K562 (cell line): Measurements from ENCODE around the gene NPIPB2. TPM values are rescaled to one million over a fixed set of nuclear protein-coding genes. Genes with fewer than 3 reads are reported as not detected.
"Not testable (repeated sequence)": the region's sequence is repeated elsewhere in the genome, so short reads cannot be mapped to it uniquely, and the experiment has no call there.

ENCODE experiments used
- ATAC-seq: fragments of 200-7000 bp; cut with Tn5 transposase; 3 replicates; pipeline ENCODE4 v1.9.1; 2020; ENCODE audit warnings: moderate library complexity
- BruUV-seq: library from RNA; stranded (reverse); fragments of 400-500 nt; replicated peaks from 2 replicates; lab custom pipeline; 2021; lab: Mats Ljungman, UMichigan
- CTCF ChIA-PET: fragments of 300-600 bp; formaldehyde crosslinking; extraction: SDS; loops from one replicate; lab custom pipeline; 2021; ENCODE audit warnings: low intra/inter-chr PET ratio; lab: Yijun Ruan, JAX
- POLR2A ChIA-PET: fragments of 300-600, 350-650 bp; sonication (Branson Sonifier 250); formaldehyde crosslinking; extraction: SDS; loops from one replicate; lab custom pipeline; 2021; ENCODE audit warnings: antibody characterized with exemption, inconsistent platforms; lab: Yijun Ruan, JAX
- DNase-seq, 4 experiments: peaks; one replicate each; pipeline versions ENCODE4 v3.0.0 to v3.0.0-alpha.2; 2011 to 2018; ENCODE audit warnings: low spot score in 3 of 4, mixed read lengths in 3 of 4; ENCODE audit errors: extremely low read depth in 1 of 4
- FAIRE-seq: peaks from 2 replicates; lab custom pipeline; 2011; peaks lifted over from hg19 to GRCh38; lab: Jason Lieb, UNC
- H2AFZ ChIP-seq: 2 replicates; pipeline ENCODE4 v1.6.0; 2011; ENCODE audit warnings: low read depth, low read length, control low read depth, inconsistent platforms
- H3K27ac ChIP-seq: fragments of 200-600 bp; 3 replicates; pipeline ENCODE4 v1.8.0; 2011; ENCODE audit warnings: low read depth, mild to moderate bottlenecking, control low read depth, inconsistent platforms, low read length, moderate library complexity, mixed read lengths; ENCODE audit errors: extremely low read depth
- H3K27me3 ChIP-seq, 2 experiments: fragments of 300-600 bp in 1 of 2; 2 replicates in 1 of 2; 3 replicates in 1 of 2; pipeline versions ENCODE4 v1.6.0 to v1.8.0; 2011; ENCODE audit warnings: inconsistent platforms in 2 of 2, low read length in 2 of 2, mild to moderate bottlenecking in 1 of 2, mixed read lengths in 1 of 2, moderate library complexity in 1 of 2; ENCODE audit not compliant: control insufficient read depth in 2 of 2, insufficient read depth in 2 of 2
- H3K36me3 ChIP-seq: fragments of 300-600 bp; 3 replicates; pipeline ENCODE4 v1.8.0; 2011; ENCODE audit warnings: mild to moderate bottlenecking, low read length, inconsistent platforms; ENCODE audit not compliant: control insufficient read depth, insufficient read depth
- H3K4me1 ChIP-seq, 2 experiments: fragments of 200-600 bp in 1 of 2; replicated peaks in 1 of 2; 2 replicates in 1 of 2; 3 replicates in 1 of 2; pipeline versions ENCODE4 v1.5.1 to v1.8.0; 2011; ENCODE audit warnings: inconsistent platforms in 2 of 2, low read length in 2 of 2, mild to moderate bottlenecking in 1 of 2, mixed read lengths in 1 of 2, moderate library complexity in 1 of 2; ENCODE audit not compliant: control insufficient read depth in 2 of 2, insufficient read depth in 2 of 2
- H3K4me2 ChIP-seq: 2 replicates; pipeline ENCODE4 v1.6.1; 2011; ENCODE audit warnings: low read length, control low read depth, inconsistent platforms, mixed read lengths; ENCODE audit not compliant: insufficient read depth
- H3K4me3 ChIP-seq: fragments of 200-600 bp; sonication (generic), shearing (Covaris generic); 2 replicates; pipeline ENCODE4 v1.5.1; 2016; ENCODE audit warnings: control low read depth, inconsistent platforms
- H3K79me2 ChIP-seq: fragments of 200-600 bp; 3 replicates; pipeline ENCODE4 v1.8.0; 2011; ENCODE audit warnings: low read length, inconsistent platforms; ENCODE audit not compliant: control insufficient read depth, insufficient read depth
- H3K9ac ChIP-seq, 2 experiments: 2 replicates each; pipeline versions ENCODE4 v1.6.0 to v1.6.1; 2011; ENCODE audit warnings: low read depth in 2 of 2, low read length in 2 of 2, control low read depth in 1 of 2, inconsistent platforms in 1 of 2, mild to moderate bottlenecking in 1 of 2, mixed read lengths in 1 of 2; ENCODE audit not compliant: insufficient read depth in 1 of 2
- H3K9me1 ChIP-seq: one replicate; pipeline ENCODE4 v1.6.0; 2011; ENCODE audit warnings: inconsistent platforms, mild to moderate bottlenecking, low read length, moderate library complexity; ENCODE audit not compliant: control insufficient read depth, insufficient read depth
- H3K9me3 ChIP-seq: replicated peaks from 2 replicates; pipeline ENCODE4 v1.5.1; 2011; ENCODE audit warnings: low read depth, low read length, inconsistent platforms; ENCODE audit not compliant: control insufficient read depth, insufficient read depth
- H4K20me1 ChIP-seq: replicated peaks from 2 replicates; pipeline ENCODE4 v1.6.1; 2011; ENCODE audit warnings: low read length, inconsistent platforms, mixed read lengths; ENCODE audit not compliant: control insufficient read depth, insufficient read depth
- DPF2 ChIP-seq: fragments of 450-650 bp; IDR thresholded peaks from 2 replicates; pipeline ENCODE4 v1.6.1; 2016
- FIP1L1 ChIP-seq: fragments of 200-400 bp; formaldehyde crosslinking; IDR thresholded peaks from 2 replicates; pipeline ENCODE4 v1.6.1; 2018; ENCODE audit warnings: mild to moderate bottlenecking, low read depth, low read length; ENCODE audit not compliant: poor library complexity, severe bottlenecking
- NFIC ChIP-seq: fragments of 450-650 bp; IDR thresholded peaks from 2 replicates; pipeline ENCODE4 v1.6.1; 2017; ENCODE audit warnings: mild to moderate bottlenecking, inconsistent platforms
- PYGO2 ChIP-seq: fragments of 450-650 bp; IDR thresholded peaks from 2 replicates; pipeline ENCODE4 v1.6.1; 2016; ENCODE audit warnings: mild to moderate bottlenecking, missing genetic modification characterization, moderate library complexity, missing compliant biosample characterization
- RFX7 ChIP-seq: fragments of 250-450 bp; sonication (Bioruptor Pico); IDR thresholded peaks from 2 replicates; pipeline ENCODE4 v1.5.1; 2021; ENCODE audit warnings: mild to moderate bottlenecking
- WGBS: fragments of 100-300 bp; shearing (Covaris generic); methylation state at CpG from one replicate; pipeline ENCODE4 v1.1.6; 2016; ENCODE audit warnings: low coverage, mixed read lengths; ENCODE audit not compliant: insufficient coverage; ENCODE audit errors: missing lambda C conversion rate; 5-methylcytosine and 5-hydroxymethylcytosine counted together
- in situ Hi-C: fragments of 300-500 bp; cut with MboI; formaldehyde crosslinking; loops from 4 replicates; pipeline ENCODE4 v1.15.0; 2018; ENCODE audit warnings: inconsistent platforms, mixed read lengths
- intact Hi-C: fragments of 100-400 bp; cut with micrococcal nuclease; formaldehyde crosslinking; loops from 2 replicates; pipeline ENCODE4 v1.14.2; 2022
- polyA plus RNA-seq, 8 experiments: library from polyadenylated mRNA; depleted of rRNA in 4 of 8; stranded (reverse) in 5 of 8; unstranded in 3 of 8; fragments of >200 nt; fragmentation: Nextera tagmentation in 2 of 8; fragmentation: Illumina TruSeq in 1 of 8; extraction: Ambion mirVana in 2 of 8; extraction: Trizol in 1 of 8; gene quantifications; 2 replicates each; pipeline versions ENCODE4 v1.2.1 to v1.2.3, GENCODE V29; 2011 to 2014; ENCODE audit warnings: inconsistent platforms in 1 of 8, missing spikeins in 1 of 8
- total RNA-seq, 7 experiments: library from RNA; depleted of rRNA in 6 of 7; stranded (reverse); fragments of >200 nt in 6 of 7; fragmentation: Illumina TruSeq in 2 of 7; extraction: Trizol in 2 of 7; gene quantifications; 2 replicates each; pipeline versions ENCODE4 v1.2.1 to v1.2.3, GENCODE V29; 2011 to 2021; ENCODE audit warnings: low replicate concordance in 1 of 7
- TF ChIP-seq, protein P1 (sequence below): sonication (generic); formaldehyde crosslinking; IDR thresholded peaks from 2 replicates; pipeline ENCODE4 v1.8.1; 2023; ENCODE audit warnings: mild to moderate bottlenecking, missing genetic modification reagents

The NPIPB2 gene
- total and polyA plus RNA-seq, 9 of the 15 experiments (the other 6 are each of a cell fraction or from before 2014, with no cell fraction given): 0.21 to 2.9 (median 1.6) TPM; not detected in 1

- H2AFZ ChIP-seq, H3K9me1 ChIP-seq, H3K9me3 ChIP-seq, H3K27me3 ChIP-seq, H3K36me3 ChIP-seq, H3K27ac ChIP-seq, in situ Hi-C loops, H3K4me1 ChIP-seq, CTCF ChIA-PET, H3K9ac ChIP-seq, H4K20me1 ChIP-seq, DNase-seq, FAIRE-seq, intact Hi-C loops, H3K79me2 ChIP-seq, POLR2A ChIA-PET, H3K4me2 ChIP-seq, BruUV-seq, H3K4me3 ChIP-seq, ATAC-seq: not testable (repeated sequence)
- peak; percentile 71 for TF ChIP-seq NFIC
- WGBS: 46% methylated on average over 10 of the region's 10 CpGs
These were observed 17.8 kb downstream of the NPIPB2 start for GRCh38 chr16:11924046-11924445.

- Histone ChIP-seq H3K9me1 (no peaks in the 10 kb centered on the region), H3K4me1 (peaks cover 12 to 16% of the 10 kb centered on the region in 2 experiments; a peak in 4 of 5 replicates), H3K9me3 (no peaks in the 10 kb centered on the region), H4K20me1 (peaks cover 27% of the 10 kb centered on the region), H3K27ac (peak overlapping the region; percentile 71), H3K9ac (peak overlapping the region; percentile 59 to 72; a peak in 3 of 4 replicates), H3K36me3 (peaks cover 27% of the 10 kb centered on the region), H3K4me3 (peak overlapping the region; percentile 95), H3K79me2 (peaks cover 41% of the 10 kb centered on the region), H3K4me2 (peak overlapping the region; percentile 88), H2AFZ (peak overlapping the region; percentile 94), H3K27me3 (no peaks in the 10 kb centered on the region)
- POLR2A ChIA-PET: interaction anchor here (1.2 kb wide), 2 partner anchors 11 to 16 kb away, joined by 3 to 4 read pairs; no protein-coding TSS in a partner anchor
- FAIRE-seq (peak; percentile 40), DNase-seq (peak; percentile 24 to 42 (median 36)), ATAC-seq (no peak)
- TSS peak; percentile 88 for BruUV-seq
- CTCF ChIA-PET: no interaction called here
- in situ Hi-C loops (no loop called here), intact Hi-C loops (no loop called here)
- 36% methylated on average over 13 of the region's 13 CpGs for WGBS
- TF ChIP-seq DPF2 (peak; percentile 58), FIP1L1 (no peak), RFX7 (CRISPR knock-in tag) (no peak), PYGO2 (tag) (no peak)
- TF ChIP-seq, protein P1, sequence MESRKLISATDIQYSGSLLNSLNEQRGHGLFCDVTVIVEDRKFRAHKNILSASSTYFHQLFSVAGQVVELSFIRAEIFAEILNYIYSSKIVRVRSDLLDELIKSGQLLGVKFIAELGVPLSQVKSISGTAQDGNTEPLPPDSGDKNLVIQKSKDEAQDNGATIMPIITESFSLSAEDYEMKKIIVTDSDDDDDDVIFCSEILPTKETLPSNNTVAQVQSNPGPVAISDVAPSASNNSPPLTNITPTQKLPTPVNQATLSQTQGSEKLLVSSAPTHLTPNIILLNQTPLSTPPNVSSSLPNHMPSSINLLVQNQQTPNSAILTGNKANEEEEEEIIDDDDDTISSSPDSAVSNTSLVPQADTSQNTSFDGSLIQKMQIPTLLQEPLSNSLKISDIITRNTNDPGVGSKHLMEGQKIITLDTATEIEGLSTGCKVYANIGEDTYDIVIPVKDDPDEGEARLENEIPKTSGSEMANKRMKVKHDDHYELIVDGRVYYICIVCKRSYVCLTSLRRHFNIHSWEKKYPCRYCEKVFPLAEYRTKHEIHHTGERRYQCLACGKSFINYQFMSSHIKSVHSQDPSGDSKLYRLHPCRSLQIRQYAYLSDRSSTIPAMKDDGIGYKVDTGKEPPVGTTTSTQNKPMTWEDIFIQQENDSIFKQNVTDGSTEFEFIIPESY (CRISPR knock-in tag): no peak
These were observed 25.1 kb downstream of the NPIPB2 start for GRCh38 chr16:11916524-11917285.
